ENCODE results near the gene RNF157.
"Not testable (repeated sequence)": the region's sequence is repeated elsewhere in the genome, so short reads cannot be mapped to it uniquely, and the experiment has no call there.

RNF157 gene

GRCh38 chr17:76270770-76271668 lies 30.7 kb upstream of the RNF157 start:
- no peak for DNase-seq (ENCODE audit: low read depth)

- DNase-seq (ENCODE audit: low read depth), result no peak
Observed at GRCh38 chr17:76270127-76270592, 29.9 kb upstream of the RNF157 start.

GRCh38 chr17:76268991-76269981 lies 29.0 kb upstream of the RNF157 start:
- no peak for DNase-seq (ENCODE audit: low read depth)

DNA sequence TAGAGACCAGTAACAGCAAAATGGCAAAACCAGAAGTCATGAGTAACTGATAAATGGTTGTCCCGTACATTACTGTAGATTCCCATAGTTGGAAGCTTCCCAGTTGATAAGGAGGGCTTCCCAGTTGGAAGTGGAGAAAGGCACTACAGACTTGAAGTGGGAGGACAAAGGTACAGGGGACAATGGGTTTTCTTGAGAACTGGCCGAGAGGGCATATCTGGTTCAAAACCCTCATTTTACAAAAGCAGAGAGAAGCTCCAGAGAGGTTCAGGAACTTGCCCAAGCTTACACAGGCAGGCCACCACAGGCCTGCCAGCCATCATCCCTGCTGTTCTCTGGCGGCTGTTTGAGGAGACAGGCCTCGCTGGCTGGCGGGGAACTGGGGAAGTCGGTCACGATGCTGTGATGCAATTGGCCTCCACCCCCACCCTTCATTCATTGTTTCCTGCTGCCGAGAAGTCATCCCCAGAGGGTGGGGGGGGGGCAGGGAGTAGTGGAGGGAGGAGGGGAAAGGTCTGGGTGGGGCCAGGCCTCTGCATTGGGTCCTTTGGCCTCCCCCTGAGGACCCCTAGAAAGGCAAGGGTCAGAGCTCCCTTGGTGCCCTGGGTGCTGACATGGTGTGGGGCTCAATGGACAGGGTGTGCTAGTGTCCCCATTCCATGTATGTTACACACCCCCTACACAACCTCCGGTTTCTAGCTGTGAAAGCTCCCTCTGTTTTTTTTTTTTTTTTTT lies 27.9 kb upstream of the RNF157 start:
- DNase-seq (ENCODE audit: low read depth), result peak; percentile 64

DNA sequence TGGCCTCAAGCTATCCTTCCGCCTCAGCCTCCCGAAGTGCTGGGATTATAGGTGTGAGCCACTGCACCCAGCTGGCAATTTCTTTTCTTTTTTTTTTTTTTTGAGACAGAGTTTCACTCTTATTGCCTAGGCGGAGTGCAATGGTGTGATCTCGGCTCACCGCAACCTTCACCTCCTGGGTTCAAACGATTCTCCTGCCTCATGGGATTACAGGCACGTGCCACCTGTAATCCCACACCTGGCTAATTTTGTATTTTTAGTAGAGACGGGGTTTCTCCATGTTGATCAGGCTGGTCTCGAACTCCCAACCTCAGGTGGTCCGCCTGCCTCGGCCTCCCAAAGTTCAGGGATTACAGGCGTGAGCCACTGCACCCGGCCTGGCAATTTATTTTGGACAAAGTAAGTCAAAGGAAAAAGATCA lies 27.3 kb upstream of the RNF157 start:
- DNase-seq (ENCODE audit: low read depth), result not testable (repeated sequence)

- DNase-seq (ENCODE audit: low read depth), result no peak
Observed at GRCh38 chr17:76267051-76267576, 26.8 kb upstream of the RNF157 start.

DNA sequence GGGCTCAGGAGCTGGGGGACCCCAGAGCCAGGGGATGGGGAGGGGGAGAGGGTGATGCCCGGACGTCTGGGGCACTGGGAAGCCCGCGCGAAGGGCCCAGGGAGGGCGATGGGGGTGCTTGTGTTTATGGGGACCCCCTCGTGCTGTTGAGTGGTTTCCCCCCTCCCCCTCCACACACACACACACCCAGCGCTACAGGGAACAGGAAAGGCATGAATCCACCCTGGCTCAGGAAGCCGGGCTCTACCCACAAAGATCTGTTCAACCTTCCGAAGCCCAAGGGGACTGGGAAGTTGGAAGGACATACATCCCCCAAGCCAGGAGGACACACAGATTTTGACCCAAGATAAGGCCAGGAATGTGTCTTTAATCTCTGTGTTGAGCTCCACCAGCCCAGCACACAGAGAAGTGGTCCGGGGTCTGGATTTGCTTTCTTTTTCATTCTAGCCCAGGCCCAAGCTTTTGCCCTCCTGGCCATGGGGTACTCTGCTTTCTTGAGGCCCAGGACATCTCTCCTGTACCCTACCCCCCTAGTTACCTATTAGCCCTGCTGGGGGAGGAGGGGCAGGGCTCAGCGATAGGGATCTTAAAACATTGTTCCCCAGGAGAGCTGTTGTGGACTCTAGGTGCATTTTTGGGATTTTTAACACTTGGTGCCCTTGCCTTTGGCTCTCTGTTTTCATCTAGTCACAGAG lies 26.1 kb upstream of the RNF157 start:
- no peak for DNase-seq (ENCODE audit: low read depth)

DNA sequence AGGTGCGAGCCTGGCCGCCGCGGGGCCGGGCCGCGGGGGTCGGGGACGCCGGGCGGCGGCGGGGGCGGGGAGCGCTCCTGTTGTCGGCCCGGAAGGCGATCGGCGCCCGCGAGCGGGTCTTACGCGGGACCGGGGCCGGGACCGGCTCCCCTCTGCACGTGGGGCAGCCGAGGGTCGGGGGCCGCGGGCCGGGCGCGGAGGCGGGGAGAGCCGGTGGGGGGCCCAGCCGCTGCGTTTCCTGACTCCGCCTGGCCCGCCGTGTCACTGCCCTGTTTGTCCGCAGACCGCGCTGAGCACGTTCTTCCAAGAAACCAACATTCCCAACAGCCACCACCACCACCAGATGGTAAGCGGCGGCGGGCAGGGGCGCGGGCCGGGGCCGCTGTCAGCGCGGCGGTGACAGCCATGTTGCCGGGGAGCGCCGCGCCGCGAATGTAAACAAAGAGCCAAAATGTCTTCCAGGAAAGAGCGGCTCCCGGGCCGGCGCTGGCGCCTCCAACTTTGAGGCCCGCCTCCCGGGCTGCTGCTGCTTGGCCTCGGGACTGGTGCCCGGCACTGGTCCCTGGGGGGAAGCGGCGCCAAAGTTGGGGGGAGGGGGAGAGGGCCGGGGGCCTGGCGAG lies 25.4 kb upstream of the RNF157 start:
- no peak for DNase-seq (ENCODE audit: low read depth)

DNA sequence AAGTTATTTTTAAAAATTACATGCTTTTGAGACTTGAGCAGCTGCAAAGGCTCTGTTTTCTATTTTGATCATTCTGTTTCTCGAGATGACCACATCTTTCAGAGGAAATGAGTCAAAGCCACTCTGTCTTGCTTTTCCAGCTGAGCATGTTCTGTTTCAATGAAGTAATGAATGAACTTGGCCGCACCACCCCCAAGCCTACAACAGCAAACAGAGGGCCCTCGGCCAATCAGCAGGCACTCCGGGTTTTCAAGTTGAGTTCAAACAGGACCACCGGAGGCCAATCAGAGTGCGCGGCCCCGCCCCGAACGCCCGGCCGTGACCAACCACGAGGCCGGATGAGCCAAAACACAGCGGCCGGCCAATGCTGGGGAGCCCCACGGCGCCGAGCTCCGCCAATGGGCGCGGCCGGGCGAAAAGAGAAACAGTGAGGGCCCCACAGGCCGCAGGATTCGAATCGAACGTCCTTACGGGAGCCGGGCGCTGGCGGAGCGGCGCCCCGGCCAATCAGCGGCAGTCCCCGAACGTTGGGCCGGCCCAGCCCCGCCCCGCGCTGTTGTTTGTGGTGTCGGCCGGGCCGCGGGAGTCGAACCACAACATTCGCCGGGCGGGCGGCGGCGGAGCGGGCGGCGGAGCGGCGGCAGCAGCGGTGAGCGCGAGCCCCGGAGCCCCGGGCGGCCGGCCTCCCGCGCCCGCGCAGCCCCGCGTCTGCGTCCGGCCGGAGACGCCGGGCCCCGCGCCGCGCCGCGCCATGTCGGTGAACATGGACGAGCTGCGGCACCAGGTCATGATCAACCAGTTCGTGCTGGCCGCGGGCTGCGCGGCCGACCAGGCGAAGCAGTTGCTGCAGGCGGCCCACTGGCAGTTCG lies 24.7 kb upstream of the RNF157 start, which contains the start of gene UBALD2:
Gene UBALD2 (plus strand): TSS at position 594 of the 869 bp plus-strand sequence. CDS start 158 bp downstream, at position 752.
- DNase-seq (ENCODE audit: low read depth), result peak; percentile 98

- DNase-seq (ENCODE audit: low read depth), result no peak
Observed at GRCh38 chr17:76264425-76264754, 24.1 kb upstream of the RNF157 start.

GRCh38 chr17:76263896-76264295 lies 23.6 kb upstream of the RNF157 start:
- no peak for DNase-seq (ENCODE audit: low read depth)

DNA sequence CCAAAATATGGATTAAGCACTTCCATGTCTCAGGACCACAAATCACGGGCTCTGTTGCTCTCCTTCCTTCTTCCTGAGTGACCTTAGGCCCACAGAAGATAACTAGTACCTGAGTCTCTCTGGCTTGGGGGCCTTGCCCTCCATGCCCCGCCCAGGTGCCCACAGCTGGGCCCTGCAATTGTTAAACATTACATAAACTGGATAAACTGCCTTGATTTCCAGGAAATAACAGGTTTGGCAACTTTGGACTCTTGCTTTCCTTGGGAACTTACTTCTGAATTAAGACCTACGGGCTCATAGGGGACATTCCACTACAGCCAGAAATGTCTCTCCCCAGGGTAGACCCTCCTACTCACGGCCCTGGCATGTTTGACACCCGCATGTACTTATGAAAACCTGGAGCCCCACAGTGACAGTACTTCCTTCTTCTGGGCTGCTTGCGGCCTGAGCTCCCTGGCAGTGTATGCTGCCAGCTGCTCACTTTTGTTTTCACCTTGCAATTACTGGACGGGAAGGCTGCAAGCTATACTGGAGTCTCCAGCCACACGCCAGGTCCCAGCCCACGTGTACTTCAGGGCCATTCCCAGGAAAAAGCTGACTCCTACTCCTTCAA lies 22.5 kb upstream of the RNF157 start:
- no peak for DNase-seq (ENCODE audit: low read depth)

DNA sequence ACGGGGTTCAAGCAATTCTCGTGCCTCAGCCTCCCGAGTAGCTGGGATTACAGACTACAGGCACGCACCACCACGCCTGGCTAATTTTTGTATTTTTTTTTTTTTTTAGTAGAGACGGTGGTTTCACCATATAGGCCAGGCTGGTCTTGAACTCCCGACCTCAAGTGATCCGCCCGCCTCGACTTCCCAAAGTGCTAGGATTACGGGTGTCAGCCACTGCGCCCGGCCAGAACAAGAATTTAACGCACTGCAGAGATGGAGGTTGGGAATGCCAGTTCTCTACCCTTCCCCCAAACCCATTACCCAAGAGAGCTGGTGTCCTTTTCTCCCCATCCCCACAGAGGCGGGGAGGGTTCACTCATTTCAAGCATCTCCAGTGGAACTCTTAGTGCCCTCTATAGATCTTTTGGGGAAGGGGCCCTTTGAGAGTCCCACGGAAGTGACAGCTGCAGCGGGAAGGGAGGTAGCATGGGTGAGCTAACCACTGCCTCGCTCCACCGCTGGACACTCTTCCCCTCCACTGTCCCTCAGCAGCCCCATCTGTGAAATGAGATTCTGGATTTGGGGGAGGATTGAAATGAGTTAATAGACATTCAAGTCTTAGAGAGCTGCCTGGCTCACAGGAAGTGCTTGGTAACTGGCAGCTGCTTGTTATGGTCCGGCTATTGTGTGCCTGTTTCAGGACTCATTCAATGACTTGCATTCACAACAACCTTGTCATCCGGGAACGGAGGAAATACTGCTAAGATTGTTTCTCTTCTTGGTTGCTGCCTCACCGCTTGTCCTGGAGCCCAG lies 21.3 kb upstream of the RNF157 start:
- no peak for DNase-seq (ENCODE audit: low read depth)

- no peak for DNase-seq (ENCODE audit: low read depth)
Observed at GRCh38 chr17:76260669-76261068, 20.4 kb upstream of the RNF157 start.

DNA sequence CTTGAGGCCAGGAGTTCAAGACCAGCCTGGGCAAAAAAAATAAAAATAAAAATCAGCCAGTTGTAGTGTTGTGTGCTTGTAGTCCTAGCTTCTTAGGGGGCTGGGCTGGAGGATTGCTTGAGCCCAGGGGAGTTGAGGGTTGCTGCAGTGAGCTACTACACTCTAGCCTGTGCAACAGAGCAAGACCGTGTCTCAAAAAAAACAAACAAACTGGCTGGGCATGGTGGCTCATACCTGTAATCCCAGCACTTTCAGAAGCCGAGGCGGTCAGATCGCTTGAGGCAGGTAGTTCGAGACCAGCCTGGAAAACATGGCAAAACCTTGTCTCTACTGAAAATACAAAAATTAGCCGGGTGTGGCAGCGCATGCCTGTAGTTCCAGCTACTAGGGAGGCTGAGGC lies 19.9 kb upstream of the RNF157 start:
- DNase-seq (ENCODE audit: low read depth), result no peak

- DNase-seq (ENCODE audit: low read depth), result not testable (repeated sequence)
Observed at GRCh38 chr17:76256430-76257050, 16.2 kb upstream of the RNF157 start.

DNA sequence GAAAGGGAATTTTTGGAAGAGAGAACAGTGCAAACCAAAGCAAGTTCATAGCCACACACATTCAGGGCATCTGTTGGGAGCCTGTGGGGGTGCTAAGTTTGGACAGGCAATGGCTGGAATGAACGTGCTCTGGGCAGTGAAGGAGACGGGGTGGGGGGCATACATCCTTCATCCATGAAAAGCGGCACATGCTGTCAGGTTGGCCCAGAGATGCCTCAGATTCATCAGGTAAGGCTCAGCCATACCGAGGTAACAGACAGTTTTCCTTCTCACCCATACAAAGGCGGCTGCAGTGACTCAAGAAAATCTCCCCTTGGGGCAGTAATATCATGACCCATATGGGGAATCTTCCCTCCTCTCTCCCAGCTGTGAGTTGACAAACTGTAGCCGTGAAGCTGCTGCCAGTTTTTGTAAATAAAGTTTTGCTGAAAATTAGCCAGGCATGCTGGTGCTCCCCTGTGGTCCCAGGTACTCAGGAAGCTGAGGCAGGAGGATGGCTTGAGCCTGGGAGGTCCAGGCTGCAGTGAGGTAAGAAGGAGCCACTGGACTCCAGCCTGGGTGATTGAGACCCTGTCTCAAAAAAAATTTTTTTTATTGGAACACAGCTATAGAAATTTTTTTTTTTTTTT lies 15.6 kb upstream of the RNF157 start:
- no peak for DNase-seq (ENCODE audit: low read depth)

Measured in stimulated activated CD8-positive, alpha-beta memory T cell treated with anti-CD3 and anti-CD28 coated beads, Interleukin-4, amount 100 ng/mL, for 24 hours (primary cell).